PFSK-1 (cell line): ENCODE measurements around the gene DAGLA.

Experiments used
- FOXP2 ChIP-seq: optimal IDR thresholded peaks from 2 replicates; pipeline ENCODE3; 2011; ENCODE audit warnings: borderline replicate concordance, control low read depth, inconsistent platforms; ENCODE audit not compliant: insufficient read depth; ENCODE audit errors: extremely low read length, extremely low read depth
- POLR2AphosphoS5 ChIP-seq: IDR thresholded peaks from 2 replicates; pipeline ENCODE4 v1.6.1; 2012; ENCODE audit warnings: low read depth, mild to moderate bottlenecking, control low read depth, low read length, moderate library complexity
- SIN3A ChIP-seq: IDR thresholded peaks from 2 replicates; pipeline ENCODE4 v1.6.1; 2012; ENCODE audit warnings: mild to moderate bottlenecking, low read length, moderate library complexity, borderline replicate concordance; ENCODE audit not compliant: insufficient read depth
- TAF1 ChIP-seq: IDR thresholded peaks from 2 replicates; pipeline ENCODE4 v1.6.1; 2012; ENCODE audit warnings: low read length, control low read depth, borderline replicate concordance; ENCODE audit not compliant: insufficient read depth
- TF ChIP-seq, protein P1 (sequence below), 2 experiments: IDR thresholded peaks; 2 replicates each; pipeline versions ENCODE4 v1.6.1 to v1.8.0; 2011 to 2012; ENCODE audit warnings: low read depth in 2 of 2, low read length in 2 of 2, control low read depth in 1 of 2, inconsistent platforms in 1 of 2, mild to moderate bottlenecking in 1 of 2, moderate library complexity in 1 of 2; ENCODE audit not compliant: insufficient read depth in 1 of 2

The DAGLA gene

DNA sequence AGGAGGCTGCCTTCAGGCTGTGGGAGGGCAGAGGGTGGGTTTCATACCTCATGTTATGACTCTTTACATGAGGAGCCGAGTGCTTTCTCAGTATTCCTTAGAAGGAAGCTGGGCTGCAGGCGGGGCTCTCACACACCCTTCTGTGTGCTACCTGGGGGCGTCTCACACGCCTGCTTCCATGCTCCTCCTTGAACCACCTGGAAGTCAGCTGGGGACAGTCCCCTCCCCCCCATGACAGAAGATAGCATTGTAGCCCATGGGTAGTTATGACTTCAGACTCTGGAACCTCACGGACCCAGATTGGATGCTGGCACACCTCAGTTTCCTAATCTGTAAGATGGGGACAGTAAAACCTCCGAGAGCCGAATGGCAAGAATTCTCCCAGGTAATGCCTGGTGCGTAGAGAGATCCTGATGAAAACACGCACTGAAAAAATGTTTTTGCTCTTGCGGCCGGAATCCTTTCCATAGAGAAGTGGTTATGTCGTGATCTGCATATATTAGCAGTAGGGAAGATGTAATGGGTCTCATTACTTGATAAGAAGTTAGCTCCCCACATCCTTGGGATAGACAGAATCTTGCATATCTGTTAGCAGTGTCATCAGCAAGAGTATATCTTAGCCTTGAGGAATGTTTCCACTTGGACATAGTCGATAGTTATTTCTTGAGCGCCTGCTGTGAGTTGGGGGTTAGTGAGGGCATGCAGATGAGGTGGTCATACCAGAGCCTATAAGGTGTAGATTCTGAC lies 4.9 kb downstream of the DAGLA start:
- TF ChIP-seq TAF1 (no peak), FOXP2 (no peak), POLR2AphosphoS5 (no peak), SIN3A (no peak)
- TF ChIP-seq, protein P1, sequence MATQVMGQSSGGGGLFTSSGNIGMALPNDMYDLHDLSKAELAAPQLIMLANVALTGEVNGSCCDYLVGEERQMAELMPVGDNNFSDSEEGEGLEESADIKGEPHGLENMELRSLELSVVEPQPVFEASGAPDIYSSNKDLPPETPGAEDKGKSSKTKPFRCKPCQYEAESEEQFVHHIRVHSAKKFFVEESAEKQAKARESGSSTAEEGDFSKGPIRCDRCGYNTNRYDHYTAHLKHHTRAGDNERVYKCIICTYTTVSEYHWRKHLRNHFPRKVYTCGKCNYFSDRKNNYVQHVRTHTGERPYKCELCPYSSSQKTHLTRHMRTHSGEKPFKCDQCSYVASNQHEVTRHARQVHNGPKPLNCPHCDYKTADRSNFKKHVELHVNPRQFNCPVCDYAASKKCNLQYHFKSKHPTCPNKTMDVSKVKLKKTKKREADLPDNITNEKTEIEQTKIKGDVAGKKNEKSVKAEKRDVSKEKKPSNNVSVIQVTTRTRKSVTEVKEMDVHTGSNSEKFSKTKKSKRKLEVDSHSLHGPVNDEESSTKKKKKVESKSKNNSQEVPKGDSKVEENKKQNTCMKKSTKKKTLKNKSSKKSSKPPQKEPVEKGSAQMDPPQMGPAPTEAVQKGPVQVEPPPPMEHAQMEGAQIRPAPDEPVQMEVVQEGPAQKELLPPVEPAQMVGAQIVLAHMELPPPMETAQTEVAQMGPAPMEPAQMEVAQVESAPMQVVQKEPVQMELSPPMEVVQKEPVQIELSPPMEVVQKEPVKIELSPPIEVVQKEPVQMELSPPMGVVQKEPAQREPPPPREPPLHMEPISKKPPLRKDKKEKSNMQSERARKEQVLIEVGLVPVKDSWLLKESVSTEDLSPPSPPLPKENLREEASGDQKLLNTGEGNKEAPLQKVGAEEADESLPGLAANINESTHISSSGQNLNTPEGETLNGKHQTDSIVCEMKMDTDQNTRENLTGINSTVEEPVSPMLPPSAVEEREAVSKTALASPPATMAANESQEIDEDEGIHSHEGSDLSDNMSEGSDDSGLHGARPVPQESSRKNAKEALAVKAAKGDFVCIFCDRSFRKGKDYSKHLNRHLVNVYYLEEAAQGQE (IDR thresholded peaks at IDR 0.05; ENCODE audit: insufficient read depth in 1 of 2, low read depth in 2 of 2, low read length in 2 of 2): no peak

DNA sequence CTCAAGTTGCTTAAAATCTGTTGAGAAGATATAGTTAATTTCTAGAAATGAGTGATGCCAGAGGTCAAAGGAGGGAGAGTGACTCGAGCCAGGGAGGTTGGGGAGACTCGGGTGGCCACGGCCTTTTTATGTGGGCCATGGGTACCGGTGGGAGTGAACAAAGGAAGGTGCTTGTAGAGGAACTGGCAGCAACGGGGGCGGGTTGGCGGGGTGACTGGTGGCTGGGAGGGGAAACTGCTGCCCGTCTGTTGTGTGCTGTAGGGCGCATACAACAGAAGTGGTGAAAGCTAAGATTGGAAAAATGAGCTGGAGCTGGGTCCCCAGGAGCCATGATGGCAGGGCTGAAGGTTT lies 5.4 kb downstream of the DAGLA start:
- TF ChIP-seq TAF1 (no peak), SIN3A (no peak), POLR2AphosphoS5 (no peak)

DNA sequence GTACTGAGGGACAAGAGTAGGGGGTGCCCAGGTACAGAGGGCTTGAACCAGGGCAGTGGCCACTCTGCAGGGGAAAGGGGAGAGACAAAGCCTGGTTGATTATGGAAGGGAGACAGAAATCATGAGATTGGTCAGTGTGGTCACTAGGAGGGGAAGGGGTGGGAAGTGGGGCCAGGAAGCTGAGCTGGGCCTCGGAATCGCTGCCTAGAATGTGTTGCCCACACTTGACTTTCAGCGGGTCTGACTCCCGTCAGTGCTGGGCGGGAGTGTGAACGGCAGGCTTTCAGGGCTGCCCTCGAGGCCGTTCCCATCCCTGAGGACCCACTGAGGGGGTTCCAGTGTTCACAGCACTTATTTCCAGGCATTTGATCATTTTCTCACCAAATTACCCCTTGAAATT lies 5.9 kb downstream of the DAGLA start:
- TF ChIP-seq POLR2AphosphoS5 (no peak), FOXP2 (no peak), SIN3A (no peak), TAF1 (no peak)
- TF ChIP-seq, protein P1 (IDR thresholded peaks at IDR 0.05; ENCODE audit: insufficient read depth in 1 of 2, low read depth in 2 of 2, low read length in 2 of 2): no peak

DNA sequence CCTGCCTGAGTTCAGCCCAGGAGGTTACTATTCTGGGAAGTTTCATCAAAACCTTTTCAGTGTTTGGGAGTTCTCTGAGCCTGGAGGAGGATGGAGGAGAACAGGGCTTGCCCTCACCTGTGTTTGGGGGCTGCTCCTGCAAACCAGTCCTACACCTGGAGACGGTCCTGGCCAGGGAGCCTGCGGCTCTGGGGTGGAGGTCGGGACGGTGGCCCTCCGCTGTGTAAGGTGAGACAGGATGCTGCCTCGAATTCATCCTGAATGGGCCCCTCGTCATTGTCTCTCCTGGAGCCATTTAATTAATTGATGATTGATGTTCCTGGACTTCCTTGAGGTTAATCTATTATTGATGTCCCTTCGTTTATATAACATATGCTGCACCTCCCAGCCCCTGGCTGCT lies 6.3 kb downstream of the DAGLA start:
- TF ChIP-seq FOXP2 (no peak), SIN3A (no peak), POLR2AphosphoS5 (no peak), TAF1 (no peak)
- TF ChIP-seq, protein P1 (IDR thresholded peaks at IDR 0.05; ENCODE audit: insufficient read depth in 1 of 2, low read depth in 2 of 2, low read length in 2 of 2): no peak

DNA sequence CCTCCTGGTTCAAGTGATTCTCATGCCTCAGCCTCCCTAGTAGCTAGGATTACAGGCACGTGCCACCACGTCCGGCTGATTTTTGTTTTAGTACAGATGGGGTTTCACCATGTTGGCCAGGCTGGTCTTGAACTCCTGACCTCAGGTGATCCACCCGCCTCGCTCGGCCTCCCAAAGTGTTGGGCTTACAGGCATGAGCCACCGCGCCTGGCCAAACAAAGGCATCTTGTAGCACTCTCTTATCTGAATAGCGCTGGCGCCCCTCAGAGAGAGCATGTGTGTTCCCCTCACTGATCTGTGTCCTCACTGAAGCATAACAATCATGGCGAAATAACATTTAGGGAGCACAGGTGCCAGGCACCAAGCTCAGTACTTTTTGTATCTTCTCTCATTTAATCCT lies 7.2 kb downstream of the DAGLA start:
- TF ChIP-seq, protein P1 (IDR thresholded peaks at IDR 0.05; ENCODE audit: insufficient read depth in 1 of 2, low read depth in 2 of 2, low read length in 2 of 2): no peak
- no peak for TF ChIP-seq POLR2AphosphoS5
- no peak for TF ChIP-seq FOXP2
- no peak for TF ChIP-seq TAF1
- TF ChIP-seq SIN3A: no peak
